SIG-M5 treated with dmso at 0.1 percent for 504 hours (cell line): ENCODE measurements around the gene RAPGEF4.
"Not testable (repeated sequence)": the region's sequence is repeated elsewhere in the genome, so short reads cannot be mapped to it uniquely, and the experiment has no call there.

ENCODE experiments used
- DNase-seq: peaks from one replicate; lab custom pipeline; 2025; ENCODE audit not compliant: unreplicated experiment; lab: John Stamatoyannopoulos, UW

RAPGEF4 gene

GRCh38 chr2:173027181-173028128 lies 291.8 kb downstream of the RAPGEF4 start:
- DNase-seq, result peak; percentile 84

DNA sequence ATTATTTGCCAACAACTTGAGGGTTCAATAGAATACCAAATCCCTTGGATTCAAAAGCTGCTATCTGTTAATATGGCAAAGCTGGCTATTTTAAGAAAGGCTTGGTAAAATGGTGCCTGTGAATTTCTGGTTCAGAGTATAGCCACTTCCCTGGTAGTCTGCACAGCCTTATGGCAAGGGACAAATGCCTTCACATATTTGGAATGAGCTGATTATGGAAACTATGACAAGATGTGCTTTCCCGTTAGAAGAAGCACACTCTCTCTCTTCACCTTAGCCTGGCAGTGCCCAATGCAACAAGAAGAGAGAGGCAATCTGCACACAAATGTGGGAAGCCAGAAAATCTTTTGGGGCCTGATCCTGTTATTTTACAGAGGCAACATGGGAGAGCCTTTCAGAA lies 292.5 kb downstream of the RAPGEF4 start:
- no peak for DNase-seq

GRCh38 chr2:173028671-173029070 lies 293.0 kb downstream of the RAPGEF4 start:
- no peak for DNase-seq

- DNase-seq, result no peak
Measured at GRCh38 chr2:173030561-173031490, 295.2 kb downstream of the RAPGEF4 start.

DNA sequence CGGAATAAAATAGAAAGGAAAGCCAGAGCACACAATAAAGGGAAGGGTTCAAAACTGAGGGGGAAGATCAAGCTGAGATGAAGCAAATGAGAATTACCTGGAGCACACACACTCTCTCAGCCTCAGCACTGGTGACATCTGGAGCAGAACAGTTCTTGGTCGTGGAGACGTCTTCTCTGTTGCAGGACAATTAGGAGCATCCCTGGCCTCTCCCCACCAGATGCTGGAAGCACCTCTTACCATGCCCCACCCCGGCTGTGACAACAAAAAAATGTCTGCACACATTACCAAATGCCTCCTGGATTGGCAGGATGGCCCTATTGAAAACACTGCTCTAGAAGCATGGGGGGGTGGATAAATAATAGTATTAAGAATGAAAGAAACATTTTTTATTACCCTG lies 296.4 kb downstream of the RAPGEF4 start:
- DNase-seq, result no peak

DNA sequence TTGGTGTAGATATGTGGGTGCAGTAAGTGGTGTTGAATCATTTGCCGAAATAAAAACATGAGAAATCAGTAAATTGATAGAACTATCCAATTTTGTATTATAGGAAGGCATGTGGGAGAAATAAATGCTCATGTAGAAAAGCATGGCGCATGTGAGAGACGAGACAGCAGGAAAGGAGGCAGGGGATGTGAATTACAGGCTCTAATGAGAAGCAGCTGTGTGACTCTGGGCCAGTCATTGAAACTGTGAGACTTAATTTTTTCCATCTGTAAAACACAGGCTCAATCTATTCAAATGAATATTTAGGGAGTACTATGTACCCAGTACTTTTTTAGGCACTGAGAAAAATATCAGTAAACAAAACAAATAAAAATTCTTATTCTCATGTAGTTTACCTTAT lies 297.4 kb downstream of the RAPGEF4 start:
- DNase-seq, result no peak

DNA sequence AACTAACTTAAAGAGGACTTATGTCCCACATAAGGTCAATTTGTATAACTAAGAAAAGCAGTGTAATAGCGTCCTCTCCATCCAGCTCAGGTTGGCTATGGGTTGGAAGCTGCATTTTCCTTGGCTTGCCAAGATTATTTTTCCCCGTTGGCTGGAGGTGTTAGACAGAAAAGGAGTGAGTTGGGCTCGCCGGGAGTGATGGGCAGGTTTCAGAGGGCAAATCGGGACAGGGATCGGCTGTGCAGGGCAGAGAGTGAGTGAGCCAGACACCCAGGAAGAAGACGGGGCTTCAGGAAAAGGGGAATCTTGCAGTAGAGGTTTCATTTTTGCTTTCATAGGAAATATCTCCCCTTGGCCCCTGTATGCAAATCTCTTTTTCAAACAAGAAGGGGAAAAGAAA lies 298.5 kb downstream of the RAPGEF4 start:
- DNase-seq, result no peak

DNA sequence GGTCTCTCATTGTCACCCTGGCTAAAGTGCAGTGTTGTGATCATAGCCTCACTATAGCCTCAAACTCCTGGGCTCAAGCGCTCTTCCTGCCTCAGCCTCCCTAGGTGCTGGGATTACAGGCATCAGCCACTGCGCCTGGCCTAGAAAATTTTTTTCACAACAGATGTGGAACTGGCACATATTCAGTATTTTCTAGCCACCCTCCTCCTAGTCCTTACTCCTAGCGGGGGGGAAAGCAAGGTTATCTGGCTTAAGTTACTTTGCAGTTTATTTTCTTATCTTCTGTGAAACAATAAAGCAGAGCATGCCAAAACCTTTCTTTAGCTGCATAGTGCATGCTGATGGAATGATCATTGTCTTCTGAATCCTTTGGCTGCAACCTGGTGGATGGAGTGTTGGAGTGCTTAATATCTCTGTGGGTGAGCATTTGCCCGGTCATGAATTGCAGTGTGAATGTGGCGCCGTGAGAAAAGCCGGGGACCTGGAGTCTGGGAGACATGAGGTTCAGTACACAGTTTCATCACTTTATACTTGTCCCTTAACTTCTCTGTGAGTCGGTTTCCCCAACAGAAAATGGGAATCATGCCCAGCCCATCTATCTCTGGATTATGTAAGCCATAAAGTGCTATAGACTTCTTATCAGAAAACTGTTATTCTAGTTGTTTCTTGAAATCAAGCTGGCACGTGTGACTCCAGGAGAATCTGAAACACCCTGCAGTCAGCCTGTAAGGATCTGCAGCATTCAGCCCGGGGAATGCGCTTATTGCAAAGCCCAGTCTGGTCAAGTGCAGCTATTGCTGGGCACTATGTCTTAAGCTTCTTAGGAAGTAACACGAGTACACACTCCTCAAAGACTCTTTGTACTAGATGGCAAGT lies 301.8 kb downstream of the RAPGEF4 start:
- no peak for DNase-seq

DNA sequence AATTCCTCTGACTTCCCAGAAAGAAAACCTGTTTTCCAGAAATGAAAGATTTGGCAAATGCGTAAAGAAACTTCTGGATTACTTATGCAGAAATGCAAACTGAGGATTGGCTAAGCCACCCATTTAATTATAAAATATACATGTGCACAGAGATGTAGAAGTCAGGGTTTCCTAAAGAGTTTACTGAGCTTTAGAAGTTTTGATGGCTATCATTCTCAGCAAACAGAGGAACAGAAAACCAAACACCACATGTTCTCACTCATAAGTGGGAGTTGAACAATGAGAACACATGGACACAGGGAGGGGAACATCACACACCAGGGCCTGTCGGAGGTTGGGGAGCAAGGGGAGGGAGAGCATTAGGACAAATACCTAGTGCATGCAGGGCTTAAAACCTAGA lies 302.6 kb downstream of the RAPGEF4 start:
- not testable (repeated sequence) for DNase-seq

GRCh38 chr2:173040729-173041128 lies 305.1 kb downstream of the RAPGEF4 start:
- DNase-seq, result no peak

DNA sequence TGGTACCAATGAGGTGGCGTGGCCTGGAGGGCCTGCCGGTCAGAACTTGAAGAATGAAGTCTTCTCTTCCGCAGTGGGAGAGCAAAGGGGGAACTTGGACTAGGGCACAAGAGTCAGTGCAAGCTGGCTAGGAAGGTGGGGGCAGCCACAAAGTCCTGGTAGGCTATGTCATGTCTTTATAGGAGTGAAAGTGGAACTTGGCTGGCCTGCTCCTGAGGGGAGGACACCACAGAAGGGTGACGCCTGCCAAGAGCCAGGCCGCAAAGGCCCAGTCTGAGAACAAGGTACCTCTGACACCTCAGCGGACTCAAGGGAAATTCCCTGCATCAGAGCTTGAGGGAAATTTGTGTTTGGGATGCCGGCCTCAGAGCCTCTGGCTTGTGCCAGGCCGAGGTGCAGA lies 307.8 kb downstream of the RAPGEF4 start:
- peak; percentile 71 for DNase-seq

DNA sequence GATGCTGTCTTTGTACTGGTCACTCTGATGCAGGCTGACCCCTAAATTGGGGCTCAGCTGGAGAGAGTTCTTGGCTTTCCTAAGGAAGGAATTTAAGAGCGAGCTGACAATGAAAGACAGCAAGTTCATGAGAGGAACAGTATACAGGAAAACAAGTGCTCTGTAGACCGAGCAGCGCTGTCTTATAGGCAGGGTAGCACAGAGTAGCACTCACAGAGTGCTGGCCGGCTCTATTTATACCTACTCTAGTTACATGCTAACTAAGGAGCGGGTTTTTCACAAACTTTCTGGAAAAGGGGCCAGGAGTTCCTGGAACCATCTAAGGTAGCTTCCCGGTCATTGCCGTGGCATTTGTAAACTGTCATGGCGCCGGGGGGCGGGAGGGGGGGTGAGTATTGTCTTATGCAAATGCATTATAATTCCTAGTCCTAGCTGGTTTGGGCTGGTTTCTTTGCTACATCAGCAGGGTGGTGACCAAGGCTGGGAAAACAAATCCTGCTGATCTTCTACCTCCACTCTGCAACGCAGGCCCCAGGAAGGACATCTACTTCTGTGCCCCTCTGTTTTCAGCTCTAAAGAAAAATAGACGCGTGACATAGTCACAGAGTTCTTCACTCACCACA lies 308.4 kb downstream of the RAPGEF4 start:
- DNase-seq, result no peak

- no peak for DNase-seq
Measured at GRCh38 chr2:173044686-173045085, 309.0 kb downstream of the RAPGEF4 start.

GRCh38 chr2:173045181-173045580 lies 309.5 kb downstream of the RAPGEF4 start:
- DNase-seq, result no peak

- peak; percentile 72 for DNase-seq
Measured at GRCh38 chr2:173048522-173048896, 312.9 kb downstream of the RAPGEF4 start.

DNA sequence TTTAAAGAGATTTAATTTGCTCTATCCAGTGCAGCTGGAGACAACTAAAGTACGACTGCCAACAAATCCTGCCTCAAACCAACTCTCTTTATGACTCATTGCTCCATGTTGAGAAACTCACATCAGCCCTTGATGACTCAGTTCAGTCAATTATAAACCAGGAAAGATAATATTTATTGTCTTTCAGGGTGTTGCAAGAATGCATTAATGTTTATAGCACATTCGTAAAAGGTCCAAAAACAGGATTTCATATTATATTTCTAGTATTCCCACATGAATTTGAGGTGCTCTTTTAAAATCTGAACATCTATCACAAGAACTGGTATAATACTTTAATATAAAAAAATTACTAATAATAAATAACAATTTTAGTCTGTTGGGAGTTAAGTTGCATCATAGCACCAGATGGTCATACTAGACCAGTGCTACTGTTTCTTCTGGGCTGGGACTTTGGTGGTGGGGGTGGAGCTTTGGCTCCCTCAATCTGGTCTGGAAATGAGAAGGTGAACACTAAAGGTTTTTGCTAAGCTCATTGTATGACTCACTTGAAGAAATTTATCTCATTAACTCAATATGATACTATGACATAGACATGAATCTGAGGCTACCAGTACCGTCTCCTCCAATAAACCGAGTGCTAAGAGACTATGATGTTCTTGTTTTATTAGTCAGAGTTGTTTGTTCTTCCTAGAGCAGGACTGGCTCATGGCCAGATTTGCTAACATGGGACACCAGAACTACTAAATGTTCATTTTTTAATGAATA lies 313.4 kb downstream of the RAPGEF4 start:
- DNase-seq, result peak; percentile 96

DNA sequence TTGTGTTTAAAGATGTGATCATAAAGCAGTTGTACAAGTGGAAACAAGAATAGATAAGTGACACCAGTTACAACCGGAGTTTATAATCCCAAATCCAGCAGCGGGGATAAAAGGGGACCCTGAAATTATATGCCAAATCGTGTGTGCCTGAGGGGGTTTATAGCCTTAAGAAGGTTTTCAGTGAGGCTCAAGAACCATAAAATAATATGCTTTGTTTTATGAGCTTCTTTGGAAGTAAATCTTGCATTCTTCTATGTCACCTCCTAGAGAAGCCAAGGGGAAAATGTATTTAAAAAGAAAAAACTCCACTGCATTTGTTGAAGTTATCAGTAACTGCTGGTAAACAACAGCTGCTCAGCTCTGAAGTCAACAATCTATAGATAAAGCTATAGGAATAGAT lies 314.2 kb downstream of the RAPGEF4 start:
- DNase-seq, result no peak

DNA sequence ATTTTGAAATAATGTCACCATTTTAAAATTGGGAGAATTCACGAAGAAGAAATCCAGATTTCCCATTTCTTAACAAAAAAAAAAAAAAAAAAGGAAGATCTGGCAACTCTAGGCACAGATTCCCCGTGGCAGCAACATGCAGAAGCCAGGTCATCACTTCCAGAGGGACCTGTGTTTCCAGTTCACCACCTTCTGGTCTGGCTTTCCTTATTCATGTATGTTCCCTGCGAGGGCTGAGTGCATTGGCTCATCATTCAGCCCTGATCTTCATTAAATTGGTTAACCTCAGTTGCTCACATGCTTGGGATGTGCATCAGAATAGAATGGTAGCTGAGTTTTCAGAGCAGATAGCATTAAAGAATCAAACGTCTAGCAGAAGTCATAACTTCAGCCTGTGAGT lies 315.0 kb downstream of the RAPGEF4 start:
- DNase-seq, result no peak

GRCh38 chr2:173051463-173052215 lies 316.0 kb downstream of the RAPGEF4 start:
- DNase-seq, result peak; percentile 12
